Neural crest cell (in vitro differentiated cells): ENCODE measurements around the gene KEL. TPM values are rescaled to one million over a fixed set of nuclear protein-coding genes. Genes with fewer than 3 reads are reported as not detected.

Source experiments
- DNase-seq: peaks from one replicate; pipeline ENCODE4 v3.0.0; 2021; ENCODE audit warnings: low read depth, mixed read lengths, low spot score
- H3K27ac Mint-ChIP-seq: one replicate; pipeline ENCODE4 v1.8.0; 2021; ENCODE audit warnings: mild to moderate bottlenecking, mixed read lengths; ENCODE audit not compliant: unreplicated experiment
- H3K27me3 Mint-ChIP-seq: 2 replicates; pipeline ENCODE4 v1.8.0; 2021; ENCODE audit warnings: low read depth, mild to moderate bottlenecking, mixed read lengths
- H3K36me3 Mint-ChIP-seq: 2 replicates; pipeline ENCODE4 v1.8.0; 2021; ENCODE audit warnings: low read depth, mild to moderate bottlenecking, mixed read lengths
- H3K4me1 Mint-ChIP-seq: 2 replicates; pipeline ENCODE4 v1.8.0; 2021; ENCODE audit warnings: mixed read lengths
- H3K4me3 Mint-ChIP-seq: one replicate; pipeline ENCODE4 v1.8.0; 2021; ENCODE audit warnings: mild to moderate bottlenecking, mixed read lengths
- H3K9me3 Mint-ChIP-seq: 2 replicates; pipeline ENCODE4 v1.8.0; 2021; ENCODE audit warnings: mixed read lengths
- CTCF ChIP-seq: fragments of 200-600 bp; sonication (generic); conservative IDR thresholded peaks from 2 replicates; pipeline ENCODE4 v1.5.0; 2021; ENCODE audit warnings: antibody characterized with exemption, mild to moderate bottlenecking
- total RNA-seq: library from RNA; stranded (reverse); gene quantifications from 2 replicates; pipeline ENCODE4 v1.2.1, GENCODE V29; 2021

Gene KEL
- total RNA-seq, 1 donor from 2014 or later = 1.4 TPM

- TF ChIP-seq CTCF = no peak
- H3K4me3 Mint-ChIP-seq = no peak overlapping the region
- DNase-seq = no peak
- H3K27me3 Mint-ChIP-seq = peaks cover 34% of the 10 kb centered on the region
- H3K9me3 Mint-ChIP-seq = peaks cover 8% of the 10 kb centered on the region
- no peak overlapping the region for H3K27ac Mint-ChIP-seq
- H3K36me3 Mint-ChIP-seq = peaks cover 4% of the 10 kb centered on the region
- H3K4me1 Mint-ChIP-seq = no peaks in the 10 kb centered on the region
Measured at GRCh38 chr7:142899661-142900060, 62.5 kb downstream of the KEL start.

GRCh38 chr7:142898377-142899170 is 63.6 kb downstream of the KEL start:
- H3K9me3 Mint-ChIP-seq = peaks cover 8% of the 10 kb centered on the region
- DNase-seq = no peak
- no peaks in the 10 kb centered on the region for H3K4me1 Mint-ChIP-seq
- peaks cover 4% of the 10 kb centered on the region for H3K36me3 Mint-ChIP-seq
- no peak overlapping the region for H3K27ac Mint-ChIP-seq
- peaks cover 34% of the 10 kb centered on the region for H3K27me3 Mint-ChIP-seq
- no peak for TF ChIP-seq CTCF
- H3K4me3 Mint-ChIP-seq = no peak overlapping the region

GRCh38 chr7:142897691-142898090 is 64.5 kb downstream of the KEL start:
- H3K27me3 Mint-ChIP-seq = peaks cover 32% of the 10 kb centered on the region
- no peaks in the 10 kb centered on the region for H3K4me1 Mint-ChIP-seq
- H3K9me3 Mint-ChIP-seq = peaks cover 6% of the 10 kb centered on the region
- no peak overlapping the region for H3K4me3 Mint-ChIP-seq
- peaks cover 2% of the 10 kb centered on the region for H3K36me3 Mint-ChIP-seq
- DNase-seq = no peak
- H3K27ac Mint-ChIP-seq = no peak overlapping the region
- TF ChIP-seq CTCF = no peak

- no peak overlapping the region for H3K27ac Mint-ChIP-seq
- H3K36me3 Mint-ChIP-seq = no peaks in the 10 kb centered on the region
- H3K27me3 Mint-ChIP-seq = peaks cover 26% of the 10 kb centered on the region
- no peaks in the 10 kb centered on the region for H3K9me3 Mint-ChIP-seq
- no peak for TF ChIP-seq CTCF
- no peak overlapping the region for H3K4me3 Mint-ChIP-seq
- no peaks in the 10 kb centered on the region for H3K4me1 Mint-ChIP-seq
- no peak for DNase-seq
Measured at GRCh38 chr7:142896741-142897379, 65.3 kb downstream of the KEL start.

- no peak overlapping the region for H3K4me3 Mint-ChIP-seq
- H3K4me1 Mint-ChIP-seq = no peaks in the 10 kb centered on the region
- H3K27me3 Mint-ChIP-seq = peaks cover 20% of the 10 kb centered on the region
- no peak for TF ChIP-seq CTCF
- H3K27ac Mint-ChIP-seq = no peak overlapping the region
- DNase-seq = no peak
- H3K36me3 Mint-ChIP-seq = no peaks in the 10 kb centered on the region
- no peaks in the 10 kb centered on the region for H3K9me3 Mint-ChIP-seq
Measured at GRCh38 chr7:142896151-142896550, 66.0 kb downstream of the KEL start.
